GM12878 (cell line): ENCODE results near the gene PRKG1. TPM values are rescaled to one million over a fixed set of nuclear protein-coding genes. Genes with fewer than 3 reads are reported as not detected.

Source experiments
- ATAC-seq: fragments of 200-7000 bp; cut with Tn5 transposase; 3 replicates; pipeline ENCODE4 v1.9.1; 2020; ENCODE audit warnings: mild to moderate bottlenecking, moderate library complexity
- BruUV-seq: library from RNA; stranded (reverse); fragments of 400-500 nt; replicated peaks from 2 replicates; lab custom pipeline; 2021; lab: Mats Ljungman, UMichigan
- CTCF ChIA-PET: fragments of 300-600 bp; sonication (Branson Sonifier 250); formaldehyde crosslinking; extraction: SDS; loops from one replicate; lab custom pipeline; 2021; ENCODE audit warnings: inconsistent platforms; lab: Yijun Ruan, JAX
- POLR2A ChIA-PET: fragments of 350-600 bp; formaldehyde crosslinking; extraction: SDS; loops from one replicate; lab custom pipeline; 2021; ENCODE audit warnings: inconsistent platforms; lab: Charles Lee
- RAD21 ChIA-PET: fragments of 300-600 bp; sonication (Branson Sonifier 250); formaldehyde crosslinking; loops from one replicate; lab custom pipeline; 2023; ENCODE audit warnings: antibody characterized with exemption; ENCODE audit not compliant: unreplicated experiment; lab: Charles Lee
- SMC1A ChIA-PET: fragments of 300-600 bp; sonication (Branson Sonifier 250); formaldehyde crosslinking; loops from one replicate; lab custom pipeline; 2023; ENCODE audit not compliant: unreplicated experiment, uncharacterized antibody; lab: Charles Lee
- DNase-seq: peaks from one replicate; pipeline ENCODE4 v3.0.0-alpha.2; 2011; ENCODE audit warnings: low read depth, low spot score
- FAIRE-seq: peaks from 3 replicates; lab custom pipeline; 2011; peaks lifted over from hg19 to GRCh38; lab: Jason Lieb, UNC
- H2AFZ ChIP-seq: 2 replicates; pipeline ENCODE4 v1.6.0; 2011; ENCODE audit warnings: low read depth, low read length, control low read depth; ENCODE audit not compliant: control insufficient read depth
- H3K27ac ChIP-seq: 2 replicates; pipeline ENCODE4 v1.5.1; 2011; ENCODE audit warnings: control low read depth; ENCODE audit not compliant: control insufficient read depth, insufficient read depth
- H3K27me3 ChIP-seq, 2 experiments: replicated peaks in 1 of 2; 2 replicates each; pipeline versions ENCODE4 v1.6.0 to v1.6.1; 2011; ENCODE audit warnings: low read length in 1 of 2; ENCODE audit not compliant: control insufficient read depth in 2 of 2, insufficient read depth in 2 of 2
- H3K36me3 ChIP-seq, 2 experiments: 2 replicates each; pipeline ENCODE4 v1.5.1; 2011; ENCODE audit warnings: low read length in 1 of 2; ENCODE audit not compliant: control insufficient read depth in 2 of 2, insufficient read depth in 2 of 2
- H3K4me1 ChIP-seq: 2 replicates; pipeline ENCODE4 v1.6.1; 2011; ENCODE audit warnings: mild to moderate bottlenecking, low read length, moderate library complexity, mixed read lengths; ENCODE audit not compliant: control insufficient read depth, insufficient read depth
- H3K4me2 ChIP-seq: 2 replicates; pipeline ENCODE4 v1.6.0; 2011; ENCODE audit warnings: control low read depth; ENCODE audit not compliant: control insufficient read depth, insufficient read depth
- H3K4me3 ChIP-seq: fragments of 200-600 bp; sonication (generic); 2 replicates; pipeline ENCODE4 v1.5.1; 2016
- H3K79me2 ChIP-seq: 2 replicates; pipeline ENCODE4 v1.6.0; 2011; ENCODE audit warnings: low read length; ENCODE audit not compliant: control insufficient read depth, insufficient read depth
- H3K9ac ChIP-seq: 2 replicates; pipeline ENCODE4 v1.8.0; 2011; ENCODE audit warnings: low read length, control low read depth, mixed read lengths; ENCODE audit not compliant: control insufficient read depth, insufficient read depth
- H3K9me3 ChIP-seq: replicated peaks from 3 replicates; pipeline ENCODE4 v1.5.1; 2011; ENCODE audit warnings: mild to moderate bottlenecking, low read length; ENCODE audit not compliant: control insufficient read depth, insufficient read depth
- H4K20me1 ChIP-seq: 2 replicates; pipeline ENCODE4 v1.6.0; 2011; ENCODE audit not compliant: control insufficient read depth, insufficient read depth
- CBFB ChIP-seq: IDR thresholded peaks from 2 replicates; pipeline ENCODE4 v1.6.1; 2016; ENCODE audit warnings: antibody characterized with exemption, low read depth
- CBX3 ChIP-seq: fragments of 200-600 bp; sonication (generic); IDR thresholded peaks from 2 replicates; pipeline ENCODE4 v1.6.1; 2016; ENCODE audit warnings: low read depth, borderline replicate concordance
- IRF4 ChIP-seq: IDR thresholded peaks from 2 replicates; pipeline ENCODE4 v1.6.1; 2011; ENCODE audit warnings: low read depth, low read length
- JUNB ChIP-seq: IDR thresholded peaks from 2 replicates; pipeline ENCODE4 v1.6.1; 2016; ENCODE audit warnings: antibody characterized with exemption, mild to moderate bottlenecking
- KDM1A ChIP-seq: fragments of 200-600 bp; sonication (generic); IDR thresholded peaks from 2 replicates; pipeline ENCODE4 v1.6.1; 2016; ENCODE audit warnings: borderline replicate concordance
- NR2C2 ChIP-seq: IDR thresholded peaks from 2 replicates; pipeline ENCODE4 v1.6.1; 2011; ENCODE audit warnings: borderline replicate concordance, low read depth; ENCODE audit not compliant: control insufficient read depth, insufficient read length
- RAD51 ChIP-seq: fragments of 450-650 bp; IDR thresholded peaks from 2 replicates; pipeline ENCODE4 v1.6.1; 2016; ENCODE audit warnings: moderate library complexity, mild to moderate bottlenecking, inconsistent platforms
- SPI1 ChIP-seq: IDR thresholded peaks from 2 replicates; pipeline ENCODE4 v1.6.1; 2011; ENCODE audit warnings: low read depth, mild to moderate bottlenecking, low read length, moderate library complexity, borderline replicate concordance; ENCODE audit not compliant: insufficient read depth
- TBL1XR1 ChIP-seq: IDR thresholded peaks from 2 replicates; pipeline ENCODE4 v1.6.1; 2012; ENCODE audit warnings: low read depth, low read length, improper control_type of control experiment
- ZNF207 ChIP-seq: fragments of 450-650 bp; IDR thresholded peaks from 2 replicates; pipeline ENCODE4 v1.6.1; 2014; ENCODE audit warnings: antibody characterized with exemption, mild to moderate bottlenecking, borderline replicate concordance
- ZSCAN29 ChIP-seq: fragments of 450-650 bp; IDR thresholded peaks from 2 replicates; pipeline ENCODE4 v1.6.1; 2017; ENCODE audit warnings: mild to moderate bottlenecking, moderate library complexity
- WGBS: methylation state at CpG from one replicate; pipeline ENCODE4 v1.1.6; 2016; ENCODE audit warnings: low lambda C conversion rate; ENCODE audit not compliant: insufficient replicate concordance, insufficient coverage; ENCODE audit errors: missing lambda C conversion rate; 5-methylcytosine and 5-hydroxymethylcytosine counted together
- in situ Hi-C: fragments of 300-500 bp; cut with MboI; formaldehyde crosslinking; loops from 9 replicates; pipeline ENCODE4 v1.14.3; 2018; ENCODE audit warnings: mixed read lengths
- intact Hi-C: fragments of 100-400 bp; cut with micrococcal nuclease; formaldehyde crosslinking; loops from one replicate; pipeline ENCODE4 v1.14.2; 2022; ENCODE audit not compliant: unreplicated experiment
- polyA plus RNA-seq, 11 experiments: library from polyadenylated mRNA; depleted of rRNA in 4 of 11; unstranded in 6 of 11; stranded (reverse) in 5 of 11; fragments of >200 nt; fragmentation: Nextera tagmentation in 4 of 11; fragmentation: Illumina TruSeq in 1 of 11; extraction: Ambion mirVana in 4 of 11; extraction: Trizol in 1 of 11; gene quantifications; 1 replicate in 1 of 11; 2 replicates in 10 of 11; pipeline versions ENCODE4 v1.2.1 to v1.2.3, GENCODE V29; 2011 to 2016; ENCODE audit warnings: inconsistent platforms in 2 of 11, missing spikeins in 2 of 11, low read depth in 1 of 11
- total RNA-seq, 4 experiments: library from RNA; depleted of rRNA in 3 of 4; stranded (reverse); fragments of >200 nt in 3 of 4; fragmentation: Illumina TruSeq in 1 of 4; extraction: Trizol in 1 of 4; gene quantifications; 2 replicates each; pipeline versions ENCODE4 v1.2.1 to v1.2.3, GENCODE V29; 2013 to 2021

PRKG1 gene
- total and polyA plus RNA-seq, 10 of the 15 experiments (the other 5 are each of a cell fraction or from before 2014, with no cell fraction given) = 0.04 to 0.05 TPM; not detected in 8

DNA sequence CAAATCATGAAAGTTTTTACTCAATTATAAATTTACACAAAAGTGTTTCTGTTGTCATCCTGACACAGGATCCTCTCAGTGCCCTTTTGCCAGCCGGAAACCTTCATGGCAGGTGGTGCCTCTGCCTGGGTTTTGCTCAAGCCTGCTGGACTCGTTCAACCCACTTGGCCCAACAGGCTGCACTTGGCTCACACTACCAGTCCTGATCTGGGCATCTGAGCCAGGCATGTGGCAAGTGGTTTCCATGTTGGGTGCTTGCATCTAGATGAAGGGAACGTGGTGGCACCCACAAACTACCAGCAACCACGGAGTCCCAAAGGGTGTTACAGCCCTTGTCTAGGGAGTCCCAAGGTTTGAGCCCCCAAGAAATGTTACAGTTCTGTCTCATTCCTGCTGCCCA lies 787.4 kb downstream of the PRKG1 start:
- Histone ChIP-seq H3K9ac (no peak overlapping the region), H3K4me2 (no peak overlapping the region), H3K27me3 (no peaks in the 10 kb centered on the region), H3K36me3 (no peaks in the 10 kb centered on the region), H4K20me1 (no peaks in the 10 kb centered on the region), H3K9me3 (no peaks in the 10 kb centered on the region), H3K27ac (no peak overlapping the region), H2AFZ (no peak overlapping the region), H3K4me3 (no peak overlapping the region), H3K79me2 (no peaks in the 10 kb centered on the region), H3K4me1 (peaks cover 3% of the 10 kb centered on the region)
- no TSS peak for BruUV-seq
- ChIA-PET SMC1A (interaction anchor here (1.8 to 3.7 kb wide), 2 partner anchors 14 to 24 kb away, joined by 5 to 17 read pairs; no protein-coding TSS in a partner anchor), RAD21 (interaction anchor here (1.5 kb wide), 1 partner anchor 13 kb away, joined by 4 read pairs; no protein-coding TSS in a partner anchor), POLR2A (no interaction called here), CTCF (no interaction called here)
- intact Hi-C loops = no loop called here
- WGBS = 52% methylated on average over 4 of the region's 4 CpGs
- in situ Hi-C loops = no loop called here
- FAIRE-seq = no peak
- DNase-seq = no peak
- no peak for ATAC-seq
- TF ChIP-seq CBFB (no peak), TBL1XR1 (no peak), NR2C2 (no peak), IRF4 (no peak), RAD51 (no peak), ZNF207 (no peak), JUNB (no peak), ZSCAN29 (no peak), SPI1 (no peak), CBX3 (no peak), KDM1A (no peak)
